AG09309 (cell line): ENCODE measurements around the gene GALNT16.
"Not testable (repeated sequence)": the region's sequence is repeated elsewhere in the genome, so short reads cannot be mapped to it uniquely, and the experiment has no call there.

ENCODE experiments used
- DNase-seq: peaks from one replicate; pipeline ENCODE4 v3.0.0-alpha.2; 2010; ENCODE audit warnings: low read depth
- H3K4me3 ChIP-seq: 2 replicates; pipeline ENCODE4 v1.5.1; 2011; ENCODE audit warnings: mild to moderate bottlenecking, low read depth, low read length, moderate library complexity; ENCODE audit not compliant: control insufficient read depth
- CTCF ChIP-seq: IDR thresholded peaks from 2 replicates; pipeline ENCODE4 v1.5.1; 2011; ENCODE audit warnings: mild to moderate bottlenecking, low read depth, low read length, inconsistent platforms; ENCODE audit not compliant: insufficient read depth, control insufficient read depth; ENCODE audit errors: missing control alignments

GALNT16 gene

GRCh38 chr14:69288956-69289705 lies 29.2 kb downstream of the GALNT16 start:
- no peak for DNase-seq
- no peak overlapping the region for H3K4me3 ChIP-seq
- no peak for TF ChIP-seq CTCF

GRCh38 chr14:69289811-69290520 lies 30.0 kb downstream of the GALNT16 start:
- no peak for TF ChIP-seq CTCF
- no peak for DNase-seq
- no peak overlapping the region for H3K4me3 ChIP-seq

- not testable (repeated sequence) for DNase-seq, H3K4me3 ChIP-seq
These were observed 30.9 kb downstream of the GALNT16 start for GRCh38 chr14:69290881-69291280.

GRCh38 chr14:69291396-69291795 lies 31.4 kb downstream of the GALNT16 start:
- no peak overlapping the region for H3K4me3 ChIP-seq
- TF ChIP-seq CTCF: no peak

GRCh38 chr14:69291891-69292561 lies 32.1 kb downstream of the GALNT16 start:
- DNase-seq: no peak
- no peak overlapping the region for H3K4me3 ChIP-seq

More at GRCh38 chr14:69291396-69291795, 31.4 kb downstream of the GALNT16 start:
- no peak for DNase-seq

GRCh38 chr14:69298131-69299071 lies 38.4 kb downstream of the GALNT16 start:
- no peak for DNase-seq
- no peak for TF ChIP-seq CTCF
- no peak overlapping the region for H3K4me3 ChIP-seq

More at GRCh38 chr14:69291891-69292561, 32.1 kb downstream of the GALNT16 start:
- no peak for TF ChIP-seq CTCF
